ENCODE results near the gene RXFP1.
"Not testable (repeated sequence)": the region's sequence is repeated elsewhere in the genome, so short reads cannot be mapped to it uniquely, and the experiment has no call there.

Gene RXFP1

GRCh38 chr4:158630893-158631292 is 109.2 kb downstream of the RXFP1 start:
- no peaks in the 10 kb centered on the region for H3K27me3 ChIP-seq (ENCODE audit: control insufficient read depth, insufficient read depth, low read length, poor library complexity, severe bottlenecking)
- 55 to 73% methylated on average over 1 of the region's 1 CpG for WGBS, 2 experiments

DNA sequence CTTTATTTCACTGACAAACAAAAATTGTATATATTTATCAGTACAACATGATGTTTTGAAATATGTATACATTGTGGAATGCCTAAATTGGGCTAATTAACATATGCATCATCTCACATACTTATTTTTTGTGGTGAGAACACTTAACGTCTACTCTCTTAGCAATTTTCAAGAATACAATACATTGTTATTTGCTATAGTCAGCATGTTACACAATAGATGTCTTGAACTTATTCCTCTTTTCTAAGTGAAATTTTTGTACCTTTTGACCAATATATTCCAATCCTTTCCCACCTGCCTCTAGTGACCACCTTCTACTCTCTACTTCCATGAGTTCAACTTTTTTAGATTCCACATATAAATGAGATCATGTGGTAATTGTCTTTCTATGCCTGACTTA is 114.9 kb downstream of the RXFP1 start:
- no peaks in the 10 kb centered on the region for H3K4me1 ChIP-seq (ENCODE audit: control insufficient read depth, insufficient read depth, low read length)
- H3K27me3 ChIP-seq (ENCODE audit: control insufficient read depth, insufficient read depth, low read length, poor library complexity, severe bottlenecking): no peaks in the 10 kb centered on the region
- H3K36me3 ChIP-seq (ENCODE audit: control insufficient read depth, insufficient read depth, low read length): no peaks in the 10 kb centered on the region
- 91 to 100% methylated on average over 1 of the region's 1 CpG for WGBS, 2 experiments
- no peak overlapping the region for H3K4me3 ChIP-seq (ENCODE audit: insufficient read depth, low read depth, low read length)
- no peaks in the 10 kb centered on the region for H3K9me3 ChIP-seq (ENCODE audit: control insufficient read depth, low read length)
- no peak overlapping the region for H3K27ac ChIP-seq (ENCODE audit: insufficient read depth, low read depth, low read length, poor library complexity, severe bottlenecking)

More at GRCh38 chr4:158630893-158631292, 109.2 kb downstream of the RXFP1 start:
- no peak overlapping the region for H3K27ac ChIP-seq (ENCODE audit: insufficient read depth, low read depth, low read length, poor library complexity, severe bottlenecking)
- no peaks in the 10 kb centered on the region for H3K9me3 ChIP-seq (ENCODE audit: control insufficient read depth, low read length)
- H3K36me3 ChIP-seq (ENCODE audit: control insufficient read depth, insufficient read depth, low read length): no peaks in the 10 kb centered on the region
- H3K4me1 ChIP-seq (ENCODE audit: control insufficient read depth, insufficient read depth, low read length): no peaks in the 10 kb centered on the region
- no peak overlapping the region for H3K4me3 ChIP-seq (ENCODE audit: insufficient read depth, low read depth, low read length)

DNA sequence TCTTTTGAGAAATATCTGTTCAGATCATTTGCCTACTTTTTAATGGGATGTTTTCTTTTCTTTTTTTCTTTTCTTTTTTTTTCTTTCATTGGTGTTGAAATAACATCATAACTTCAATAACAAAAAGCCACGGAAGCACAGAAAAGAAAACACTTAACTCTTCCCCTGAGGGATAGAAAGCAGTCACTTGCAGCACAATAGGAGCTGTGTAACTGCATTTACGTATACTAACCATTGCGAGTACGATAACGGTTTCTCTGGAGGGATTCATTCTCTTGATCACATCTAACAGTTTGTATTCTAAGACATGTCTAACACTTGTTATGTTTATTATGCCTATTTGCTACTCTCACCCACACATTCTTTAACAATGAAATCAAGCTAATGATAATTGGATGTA is 122.7 kb downstream of the RXFP1 start:
- no peak overlapping the region for H3K27ac ChIP-seq (ENCODE audit: insufficient read depth, low read depth, low read length, poor library complexity, severe bottlenecking)
- no peaks in the 10 kb centered on the region for H3K27me3 ChIP-seq (ENCODE audit: control insufficient read depth, insufficient read depth, low read length, poor library complexity, severe bottlenecking)
- no peaks in the 10 kb centered on the region for H3K4me1 ChIP-seq (ENCODE audit: control insufficient read depth, insufficient read depth, low read length)
- H3K9me3 ChIP-seq (ENCODE audit: control insufficient read depth, low read length): no peaks in the 10 kb centered on the region
- H3K4me3 ChIP-seq (ENCODE audit: insufficient read depth, low read depth, low read length): no peak overlapping the region
- no peaks in the 10 kb centered on the region for H3K36me3 ChIP-seq (ENCODE audit: control insufficient read depth, insufficient read depth, low read length)
- WGBS, 2 experiments: 80 to 94% methylated on average over 5 of the region's 5 CpGs

- Histone ChIP-seq H3K36me3 (ENCODE audit: control insufficient read depth, insufficient read depth, low read length) (no peaks in the 10 kb centered on the region), H3K9me3 (ENCODE audit: control insufficient read depth, low read length) (no peaks in the 10 kb centered on the region), H3K4me3 (ENCODE audit: insufficient read depth, low read depth, low read length) (no peak overlapping the region), H3K27me3 (ENCODE audit: control insufficient read depth, insufficient read depth, low read length, poor library complexity, severe bottlenecking) (no peaks in the 10 kb centered on the region), H3K27ac (ENCODE audit: insufficient read depth, low read depth, low read length, poor library complexity, severe bottlenecking) (no peak overlapping the region), H3K4me1 (ENCODE audit: control insufficient read depth, insufficient read depth, low read length) (no peaks in the 10 kb centered on the region)
- WGBS, 2 experiments: 94 to 97% methylated on average over 2 of the region's 3 CpGs
Measured at GRCh38 chr4:158644760-158645159, 123.1 kb downstream of the RXFP1 start.

DNA sequence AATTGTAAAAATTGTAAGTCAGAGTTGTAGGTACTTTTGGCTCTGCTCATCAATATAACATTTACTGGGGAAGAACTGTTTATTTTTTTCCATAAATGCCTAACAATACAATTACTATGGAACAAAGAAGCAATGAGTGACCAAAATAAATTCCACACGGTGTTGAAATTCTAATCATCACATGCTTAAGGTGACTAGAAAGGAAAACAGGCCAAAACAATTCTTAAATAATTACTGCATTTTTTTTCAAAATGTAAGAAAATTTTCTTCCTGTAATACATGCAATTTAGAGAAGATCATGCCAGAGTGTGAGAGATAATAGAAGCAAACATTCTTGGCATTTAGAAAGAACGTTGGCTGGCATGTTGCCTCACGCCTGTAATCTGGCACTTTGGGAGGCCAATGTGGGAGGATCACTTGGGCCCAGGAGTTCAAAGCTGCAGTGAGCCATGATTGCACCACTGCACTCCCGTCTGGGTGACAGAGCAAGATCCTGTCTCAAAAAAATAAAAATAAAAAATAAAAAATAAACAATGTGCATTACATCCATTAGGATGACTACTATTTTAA is 127.5 kb downstream of the RXFP1 start:
- 90 to 97% methylated on average over 3 to 4 of the region's 4 CpGs for WGBS, 2 experiments
- Histone ChIP-seq H3K27me3 (ENCODE audit: control insufficient read depth, insufficient read depth, low read length, poor library complexity, severe bottlenecking) (no peaks in the 10 kb centered on the region), H3K9me3 (ENCODE audit: control insufficient read depth, low read length) (no peaks in the 10 kb centered on the region), H3K27ac (ENCODE audit: insufficient read depth, low read depth, low read length, poor library complexity, severe bottlenecking) (no peak overlapping the region), H3K4me1 (ENCODE audit: control insufficient read depth, insufficient read depth, low read length) (no peaks in the 10 kb centered on the region), H3K4me3 (ENCODE audit: insufficient read depth, low read depth, low read length) (no peak overlapping the region), H3K36me3 (ENCODE audit: control insufficient read depth, insufficient read depth, low read length) (no peaks in the 10 kb centered on the region)

DNA sequence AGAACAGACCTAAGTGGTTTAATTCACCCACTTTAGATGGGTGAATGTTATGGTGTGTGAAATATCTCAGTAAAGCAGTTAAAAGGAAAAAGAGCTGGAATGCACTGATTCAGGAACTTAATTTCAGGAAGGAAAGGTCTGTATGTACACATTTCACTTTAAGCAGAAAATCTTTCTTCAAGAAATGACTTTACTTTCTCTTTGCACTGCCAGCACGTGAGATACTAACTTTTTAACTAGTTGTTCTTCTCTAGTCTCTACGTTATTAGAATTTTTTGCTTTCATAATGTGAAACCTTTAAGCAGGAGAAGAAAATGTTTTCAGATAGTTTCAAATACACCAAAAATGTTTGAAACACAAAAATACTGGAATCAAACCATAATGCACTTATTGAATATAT is 131.2 kb downstream of the RXFP1 start:
- no peaks in the 10 kb centered on the region for H3K36me3 ChIP-seq (ENCODE audit: control insufficient read depth, insufficient read depth, low read length)
- whole genome bisulfite sequencing, 2 experiments: 90 to 96% methylated on average over 1 to 2 of the region's 2 CpGs
- no peaks in the 10 kb centered on the region for H3K27me3 ChIP-seq (ENCODE audit: control insufficient read depth, insufficient read depth, low read length, poor library complexity, severe bottlenecking)
- peaks cover 5% of the 10 kb centered on the region for H3K4me1 ChIP-seq (ENCODE audit: control insufficient read depth, insufficient read depth, low read length)
- H3K4me3 ChIP-seq (ENCODE audit: insufficient read depth, low read depth, low read length): no peak overlapping the region
- H3K27ac ChIP-seq (ENCODE audit: insufficient read depth, low read depth, low read length, poor library complexity, severe bottlenecking): no peak overlapping the region
- H3K9me3 ChIP-seq (ENCODE audit: control insufficient read depth, low read length): no peaks in the 10 kb centered on the region

DNA sequence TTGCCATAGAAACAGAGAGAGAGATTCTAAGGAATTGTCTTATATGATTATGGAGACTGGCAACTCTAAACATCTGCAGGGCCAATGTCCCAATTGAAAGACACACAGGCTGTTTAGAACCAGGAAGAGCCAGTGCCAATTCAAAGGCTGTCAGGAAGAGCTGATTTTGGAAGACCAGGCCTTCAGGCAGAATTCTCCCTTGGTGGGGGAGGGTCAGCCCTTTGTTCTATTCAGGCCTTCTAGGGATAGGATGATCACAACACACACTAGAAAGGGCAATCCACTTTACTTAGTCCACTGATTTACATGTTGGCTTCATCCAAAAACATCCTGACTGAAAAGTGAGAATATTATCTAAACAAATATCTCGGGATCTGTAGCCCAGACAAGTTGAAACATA is 134.8 kb downstream of the RXFP1 start:
- no CpG with 5 or more reads among the region's 1 CpG for WGBS, 2 experiments
- Histone ChIP-seq H3K36me3 (ENCODE audit: control insufficient read depth, insufficient read depth, low read length) (no peaks in the 10 kb centered on the region), H3K4me1 (ENCODE audit: control insufficient read depth, insufficient read depth, low read length) (peaks cover 5% of the 10 kb centered on the region), H3K27me3 (ENCODE audit: control insufficient read depth, insufficient read depth, low read length, poor library complexity, severe bottlenecking) (no peaks in the 10 kb centered on the region), H3K4me3 (ENCODE audit: insufficient read depth, low read depth, low read length) (no peak overlapping the region), H3K9me3 (ENCODE audit: control insufficient read depth, low read length) (no peaks in the 10 kb centered on the region), H3K27ac (ENCODE audit: insufficient read depth, low read depth, low read length, poor library complexity, severe bottlenecking) (no peak overlapping the region)

- 96% methylated on average over 11 of the region's 11 CpGs for WGBS, 2 experiments
- Histone ChIP-seq H3K27me3 (ENCODE audit: control insufficient read depth, insufficient read depth, low read length, poor library complexity, severe bottlenecking) (no peaks in the 10 kb centered on the region), H3K36me3 (ENCODE audit: control insufficient read depth, insufficient read depth, low read length) (no peaks in the 10 kb centered on the region), H3K9me3 (ENCODE audit: control insufficient read depth, low read length) (no peaks in the 10 kb centered on the region), H3K27ac (ENCODE audit: insufficient read depth, low read depth, low read length, poor library complexity, severe bottlenecking) (no peak overlapping the region), H3K4me3 (ENCODE audit: insufficient read depth, low read depth, low read length) (no peak overlapping the region), H3K4me1 (ENCODE audit: control insufficient read depth, insufficient read depth, low read length) (peaks cover 5% of the 10 kb centered on the region)
Measured at GRCh38 chr4:158657291-158657690, 135.6 kb downstream of the RXFP1 start.

- H3K4me3 ChIP-seq (ENCODE audit: insufficient read depth, low read depth, low read length): not testable (repeated sequence)
- WGBS, 2 experiments: 65 to 70% methylated on average over 4 of the region's 4 CpGs
Measured at GRCh38 chr4:158663255-158663654, 141.6 kb downstream of the RXFP1 start.

DNA sequence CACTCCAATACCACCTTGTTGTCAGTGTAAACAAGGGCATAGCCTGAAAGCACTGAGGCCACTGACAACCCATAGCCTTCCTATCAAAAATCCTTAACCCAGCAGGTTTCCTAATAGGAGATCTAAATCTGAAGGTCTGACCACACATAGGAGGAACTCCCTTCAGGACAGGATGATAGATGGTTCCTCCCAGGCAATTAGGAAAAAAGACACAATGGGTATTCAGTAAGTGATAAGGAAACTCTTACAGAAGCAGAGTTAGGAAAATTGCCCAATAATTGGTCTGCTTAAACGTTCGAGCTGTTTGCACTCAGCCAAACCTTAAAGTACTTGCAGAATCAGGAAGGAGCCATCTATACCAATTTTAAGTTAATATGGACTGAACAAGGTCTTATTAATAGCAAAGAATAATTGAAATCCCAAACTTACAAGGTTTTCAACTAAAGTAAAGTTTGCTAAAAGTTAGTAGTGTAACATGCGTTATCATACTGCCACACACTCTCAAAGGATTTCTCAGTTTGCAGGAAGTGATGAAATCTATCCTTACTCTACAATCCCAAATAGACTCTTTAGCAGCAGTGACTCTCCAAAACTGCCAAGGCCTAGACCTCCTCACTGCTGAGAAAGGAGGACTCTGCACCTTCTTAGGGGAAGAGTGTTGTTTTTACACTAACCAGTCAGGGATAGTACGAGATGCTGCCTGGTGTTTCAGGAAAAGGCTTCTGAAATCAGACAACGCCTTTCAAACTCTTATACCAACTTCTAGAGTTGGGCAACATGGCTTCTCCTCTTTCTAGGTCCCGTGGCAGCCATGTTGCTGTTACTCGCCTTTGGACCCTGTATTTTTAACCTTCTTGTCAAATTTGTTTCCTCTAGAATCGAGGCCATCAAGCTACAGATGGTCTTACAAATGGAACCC is 142.3 kb downstream of the RXFP1 start:
- not testable (repeated sequence) for H3K4me1 ChIP-seq (ENCODE audit: control insufficient read depth, insufficient read depth, low read length); H3K9me3 ChIP-seq (ENCODE audit: control insufficient read depth, low read length); H3K36me3 ChIP-seq (ENCODE audit: control insufficient read depth, insufficient read depth, low read length); H3K4me3 ChIP-seq (ENCODE audit: insufficient read depth, low read depth, low read length); H3K27ac ChIP-seq (ENCODE audit: insufficient read depth, low read depth, low read length, poor library complexity, severe bottlenecking); H3K27me3 ChIP-seq (ENCODE audit: control insufficient read depth, insufficient read depth, low read length, poor library complexity, severe bottlenecking)
- WGBS, 2 experiments: 92 to 94% methylated on average over 8 of the region's 8 CpGs

More at GRCh38 chr4:158663255-158663654, 141.6 kb downstream of the RXFP1 start:
- H3K27ac ChIP-seq (ENCODE audit: insufficient read depth, low read depth, low read length, poor library complexity, severe bottlenecking); H3K9me3 ChIP-seq (ENCODE audit: control insufficient read depth, low read length); H3K27me3 ChIP-seq (ENCODE audit: control insufficient read depth, insufficient read depth, low read length, poor library complexity, severe bottlenecking); H3K36me3 ChIP-seq (ENCODE audit: control insufficient read depth, insufficient read depth, low read length); H3K4me1 ChIP-seq (ENCODE audit: control insufficient read depth, insufficient read depth, low read length): not testable (repeated sequence)

Data from ectodermal cell (in vitro differentiated cells).